Suprapubic skin (tissue), 3 donors: Measurements from ENCODE around the gene MBD3L2B.

Experiments used
- POLR2AphosphoS5 ChIP-seq, 3 donors: sonication (generic); formaldehyde crosslinking; IDR thresholded peaks; one replicate each; pipeline ENCODE4 v1.6.1; 2017; ENCODE audit warnings: antibody characterized with exemption in 3 of 3
- TF ChIP-seq, protein P1 (sequence below), 2 donors: fragments of 200-600 bp in 1 of 2; fragments of 450-650 bp in 1 of 2; sonication (generic) in 1 of 2; IDR thresholded peaks; one replicate each; pipeline ENCODE4 v1.5.1; 2016 to 2019; ENCODE audit warnings: antibody characterized with exemption in 2 of 2, mild to moderate bottlenecking in 1 of 2, moderate library complexity in 1 of 2

DNA sequence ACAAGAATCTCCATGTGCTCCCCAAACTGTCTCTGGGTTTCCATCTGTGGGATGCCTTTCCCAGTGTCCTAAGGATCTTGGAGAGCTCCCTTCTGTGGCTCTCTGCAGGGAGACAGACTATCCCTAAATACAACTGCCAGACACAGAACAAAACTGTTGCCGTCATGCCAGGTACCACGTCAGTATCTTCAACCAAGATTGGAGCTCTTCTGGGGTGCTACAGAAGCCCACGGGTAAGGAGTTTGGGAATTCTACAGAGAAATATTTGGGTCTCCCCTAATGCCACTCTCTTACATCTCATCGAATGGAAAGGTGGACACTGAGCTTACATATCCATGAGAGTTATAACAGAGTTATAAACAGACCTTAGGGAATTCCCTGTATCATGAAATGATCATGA lies 42.1 kb upstream of the MBD3L2B start:
- no peak for TF ChIP-seq POLR2AphosphoS5 (IDR thresholded peaks at IDR 0.05)
- TF ChIP-seq, protein P1, sequence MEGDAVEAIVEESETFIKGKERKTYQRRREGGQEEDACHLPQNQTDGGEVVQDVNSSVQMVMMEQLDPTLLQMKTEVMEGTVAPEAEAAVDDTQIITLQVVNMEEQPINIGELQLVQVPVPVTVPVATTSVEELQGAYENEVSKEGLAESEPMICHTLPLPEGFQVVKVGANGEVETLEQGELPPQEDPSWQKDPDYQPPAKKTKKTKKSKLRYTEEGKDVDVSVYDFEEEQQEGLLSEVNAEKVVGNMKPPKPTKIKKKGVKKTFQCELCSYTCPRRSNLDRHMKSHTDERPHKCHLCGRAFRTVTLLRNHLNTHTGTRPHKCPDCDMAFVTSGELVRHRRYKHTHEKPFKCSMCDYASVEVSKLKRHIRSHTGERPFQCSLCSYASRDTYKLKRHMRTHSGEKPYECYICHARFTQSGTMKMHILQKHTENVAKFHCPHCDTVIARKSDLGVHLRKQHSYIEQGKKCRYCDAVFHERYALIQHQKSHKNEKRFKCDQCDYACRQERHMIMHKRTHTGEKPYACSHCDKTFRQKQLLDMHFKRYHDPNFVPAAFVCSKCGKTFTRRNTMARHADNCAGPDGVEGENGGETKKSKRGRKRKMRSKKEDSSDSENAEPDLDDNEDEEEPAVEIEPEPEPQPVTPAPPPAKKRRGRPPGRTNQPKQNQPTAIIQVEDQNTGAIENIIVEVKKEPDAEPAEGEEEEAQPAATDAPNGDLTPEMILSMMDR (IDR thresholded peaks at IDR 0.05): no peak
